IPS-NIHi11 (cell line): ENCODE results near the gene CCDC71.

Experiments used
- DNase-seq: peaks from one replicate; pipeline ENCODE4 v3.0.0; 2012; ENCODE audit warnings: mixed read lengths, low spot score

CCDC71 gene

DNA sequence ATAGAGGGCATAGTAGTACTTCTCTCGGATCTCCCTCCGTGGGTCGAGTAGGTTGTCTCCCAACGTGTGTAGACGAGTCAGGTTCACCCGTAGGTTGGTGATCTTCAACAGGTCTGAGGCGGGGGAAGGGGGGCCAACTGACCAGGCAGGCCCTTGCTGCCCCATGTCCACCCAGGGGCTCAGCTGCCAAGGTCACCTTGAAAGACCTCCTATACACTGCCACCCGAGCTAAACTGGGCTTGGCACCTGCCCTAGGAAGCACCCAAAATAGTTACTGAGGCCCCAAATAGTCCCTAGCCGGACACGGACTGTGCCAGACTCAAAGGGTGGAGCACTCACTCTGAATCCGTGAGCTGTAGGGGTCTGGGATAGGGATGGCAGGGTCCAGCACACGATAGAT, 35.1 kb downstream of the CCDC71 start:
- DNase-seq, result no peak

DNA sequence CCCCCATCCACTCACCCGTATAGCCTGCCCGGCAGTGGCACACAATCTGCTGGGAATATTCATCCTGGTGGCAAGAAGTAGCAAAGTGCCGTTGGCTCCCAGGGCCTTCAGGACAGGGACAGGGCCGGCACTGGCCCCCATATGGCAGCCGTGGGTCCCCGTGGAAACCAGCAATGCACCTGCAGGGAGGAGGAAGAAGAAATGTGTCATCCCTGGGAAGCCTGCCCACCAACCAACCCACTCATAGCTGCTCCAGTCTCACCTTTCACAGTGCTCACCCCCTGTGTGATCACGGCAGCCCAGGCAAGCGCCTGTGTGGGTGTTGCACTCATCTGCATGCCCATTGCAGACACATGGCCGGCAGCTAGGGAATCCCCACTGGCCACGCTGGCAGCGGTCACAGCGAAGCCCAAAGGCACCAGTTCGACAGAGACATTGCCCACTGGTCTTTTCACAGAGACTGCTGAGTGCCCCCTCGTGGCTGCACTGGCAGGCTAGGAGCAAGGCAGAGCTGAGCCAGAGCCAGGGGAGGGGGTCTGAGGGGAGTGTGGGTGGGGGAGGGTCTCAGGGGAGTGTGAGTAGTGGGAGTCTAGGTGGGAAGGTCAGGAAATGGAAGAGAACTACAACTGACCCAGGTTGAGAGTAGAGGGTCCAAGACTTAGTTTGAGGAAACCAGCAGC, 41.0 kb downstream of the CCDC71 start:
- peak; percentile 34 for DNase-seq

DNA sequence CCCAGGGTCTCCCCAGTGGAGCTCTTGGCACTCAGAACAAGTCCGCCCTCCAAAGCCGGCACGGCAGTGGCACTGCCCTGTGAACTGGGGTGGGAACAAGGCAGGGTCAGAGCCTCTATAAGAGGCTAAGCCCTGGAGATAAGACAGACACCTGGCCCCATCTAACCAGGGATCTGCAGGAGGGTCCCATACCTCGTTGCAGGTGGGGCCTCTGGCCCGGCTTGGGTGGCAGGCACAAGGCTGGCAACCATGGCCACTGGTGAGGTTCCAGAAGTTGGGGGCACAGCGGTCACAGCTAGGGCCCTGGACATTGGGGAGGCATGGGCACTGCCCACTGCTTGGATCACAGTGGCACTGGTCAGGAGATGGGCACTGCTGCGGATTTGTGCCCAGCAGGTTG, 41.9 kb downstream of the CCDC71 start:
- no peak for DNase-seq

DNA sequence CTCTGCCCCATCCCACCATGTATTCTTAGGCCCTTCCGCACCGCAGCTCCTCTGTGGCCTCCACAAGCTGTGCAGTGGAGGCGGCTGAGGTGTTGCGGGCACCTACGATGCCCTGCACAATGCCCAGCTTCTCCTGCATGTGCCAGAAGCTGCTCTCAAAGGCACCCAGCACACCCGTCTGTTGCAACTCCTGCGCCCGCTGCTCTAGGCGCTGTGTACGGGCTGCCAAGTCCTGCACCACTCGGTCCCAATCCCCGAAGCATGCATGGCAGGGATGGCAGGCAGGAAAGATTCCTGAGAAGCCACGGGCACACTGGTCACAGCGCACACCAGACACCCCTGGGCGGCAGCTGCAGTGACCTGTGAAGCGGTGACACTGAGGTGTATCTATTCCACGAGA, 42.4 kb downstream of the CCDC71 start:
- DNase-seq, result no peak

DNA sequence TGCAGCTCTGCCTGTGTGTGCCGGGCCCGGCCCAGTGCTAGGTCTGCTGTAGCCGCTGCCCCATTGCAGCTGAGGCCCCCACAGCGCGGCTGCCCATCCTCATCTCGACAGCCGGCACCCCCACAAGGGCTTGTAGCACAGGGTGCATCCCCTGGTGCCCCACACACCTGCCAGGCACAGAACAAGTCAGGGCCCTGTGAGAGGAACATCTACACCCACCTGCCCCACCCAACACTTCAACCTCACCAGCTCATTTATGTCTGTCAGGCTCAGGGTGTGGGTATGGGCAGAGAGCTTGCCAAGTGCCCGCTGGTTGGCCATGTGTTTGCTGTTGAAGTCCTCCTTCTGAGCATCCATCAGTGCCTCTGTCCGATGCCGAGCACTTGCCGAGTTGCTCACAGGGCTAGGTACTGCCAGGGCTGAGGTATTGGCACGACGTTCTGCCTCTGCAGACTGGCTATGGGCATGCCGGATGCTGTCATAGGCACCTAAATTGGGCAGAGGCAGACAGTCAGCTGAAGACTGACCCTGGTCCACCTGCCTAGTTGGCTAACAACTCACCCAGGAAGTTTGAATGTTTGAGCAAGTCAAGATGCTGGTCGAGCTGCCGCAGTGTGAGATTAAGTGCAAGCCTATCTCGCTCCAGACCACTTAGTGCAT, 43.1 kb downstream of the CCDC71 start:
- no peak for DNase-seq

DNA sequence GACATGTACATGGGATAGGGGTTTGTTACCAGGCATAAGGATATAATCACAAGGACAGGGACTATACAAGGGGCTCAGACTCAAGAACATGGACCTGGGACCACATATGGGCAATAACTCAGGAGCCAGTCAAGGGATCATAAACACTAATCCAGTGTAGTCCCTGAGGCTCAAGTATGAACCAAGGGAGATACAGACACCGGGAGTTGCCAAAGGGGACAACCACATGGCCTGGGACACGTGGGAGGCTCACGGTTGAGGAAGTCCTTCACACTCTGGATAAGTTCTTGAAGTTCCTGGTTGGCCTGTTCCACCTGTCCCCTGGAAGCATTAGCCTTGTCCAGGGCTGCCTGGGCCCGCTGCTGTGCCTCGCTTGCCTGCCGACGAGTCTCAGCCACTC, 43.7 kb downstream of the CCDC71 start:
- DNase-seq, result no peak

DNA sequence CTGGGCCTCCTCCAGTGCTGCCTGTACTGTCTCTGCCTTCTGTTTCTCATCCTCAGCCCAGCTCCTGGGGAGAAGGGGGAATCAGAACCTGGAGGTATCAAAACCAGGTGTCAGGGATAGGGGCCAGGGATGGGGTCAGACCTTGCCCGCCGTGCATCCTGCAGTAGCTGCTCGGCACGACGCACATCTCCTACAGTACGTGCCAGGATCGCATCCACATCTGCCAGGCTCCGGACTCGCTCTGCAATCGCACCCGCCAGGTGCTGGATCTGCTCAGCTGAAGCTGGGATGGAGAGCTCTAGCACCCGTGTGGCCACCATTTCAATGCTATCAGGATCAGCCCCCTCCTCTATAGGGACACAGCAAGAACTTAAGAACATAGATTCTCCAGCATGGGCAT, 44.1 kb downstream of the CCDC71 start:
- DNase-seq, result no peak

DNA sequence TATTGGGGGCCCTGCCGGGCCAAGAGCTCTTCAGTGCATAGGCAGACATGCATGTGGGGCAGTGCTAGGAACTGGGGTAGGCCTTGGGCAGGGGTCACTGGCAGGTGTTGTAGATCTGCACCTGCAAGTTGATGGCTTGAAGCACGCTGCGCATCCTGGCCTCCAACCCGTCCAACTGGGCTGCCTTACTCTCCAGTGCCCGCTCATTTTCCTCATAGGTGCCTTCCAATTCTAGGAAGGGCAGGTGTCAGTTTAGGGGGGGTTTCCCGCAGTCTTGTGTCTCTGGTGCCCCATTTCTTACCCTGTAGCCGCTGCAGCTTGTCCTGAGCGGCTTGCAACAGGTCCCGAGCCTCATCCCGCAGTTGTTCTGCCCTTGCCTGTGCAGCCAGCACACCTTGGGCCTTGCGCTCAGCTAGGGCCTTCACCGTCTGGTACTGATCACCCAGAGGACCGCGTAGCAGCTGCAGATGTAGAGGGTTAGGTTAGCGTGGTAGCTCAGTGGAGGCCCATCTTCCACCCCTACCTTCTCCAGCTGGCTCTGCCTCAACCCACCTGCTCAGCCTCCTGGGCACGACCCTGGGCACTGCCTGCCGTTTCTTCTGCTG, 44.9 kb downstream of the CCDC71 start:
- DNase-seq, result no peak

DNA sequence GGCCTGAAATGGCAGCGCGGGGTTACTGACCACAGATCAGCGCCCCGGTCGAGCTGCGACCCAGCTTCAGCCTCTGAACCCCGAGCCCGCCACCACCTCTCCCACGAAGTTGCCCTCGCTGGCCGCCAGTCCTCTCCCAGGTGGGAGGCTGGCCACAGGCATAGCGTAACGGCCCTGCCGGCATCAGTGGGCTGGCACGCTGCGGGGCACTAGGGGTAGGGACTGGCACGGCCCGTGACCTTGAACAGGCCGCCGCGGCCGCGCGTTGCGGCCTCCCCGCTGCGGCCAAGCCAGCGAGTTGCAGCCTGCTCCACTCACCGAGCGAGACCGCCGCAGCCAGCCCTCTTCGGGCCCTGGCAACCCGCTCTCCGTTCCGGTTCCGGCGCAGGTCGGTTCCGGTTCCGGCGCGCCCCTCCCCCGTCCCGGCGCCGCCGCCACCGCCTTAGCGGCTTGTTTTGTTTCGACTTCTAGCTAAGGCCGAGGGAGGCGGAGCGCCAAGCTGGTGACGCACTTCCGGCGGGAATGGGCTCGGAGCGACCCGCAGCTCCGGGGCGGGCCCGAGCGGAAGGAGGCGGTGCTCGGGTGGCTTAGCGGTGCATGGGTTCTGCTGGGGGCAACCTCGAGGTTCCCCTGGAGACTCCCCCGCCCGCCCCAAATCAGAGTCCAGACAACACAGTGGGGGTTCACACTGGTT, 45.5 kb downstream of the CCDC71 start, which contains the start of gene USP19:
Gene USP19 (minus strand): TSS at position 386 of the 694 bp plus-strand sequence. CDS start 1,678 bp downstream, outside the sequence.
- peak; percentile 100 for DNase-seq

DNA sequence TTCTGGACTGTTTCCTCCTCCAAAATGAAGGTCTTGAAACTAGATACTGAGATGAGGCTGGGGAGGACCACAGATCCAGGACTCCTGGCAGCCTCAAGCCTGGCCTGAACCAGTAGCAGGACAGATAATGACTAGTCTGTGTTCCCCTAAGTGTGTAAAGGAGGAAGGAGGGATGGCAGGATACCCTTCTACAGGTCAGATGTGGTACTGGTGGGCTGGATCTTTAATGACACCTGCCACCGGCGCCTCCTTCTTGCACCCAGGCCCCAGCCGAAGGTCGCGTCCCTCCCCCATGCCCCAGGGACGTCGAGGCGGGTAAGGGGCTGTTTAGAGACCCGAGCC, 46.1 kb downstream of the CCDC71 start:
- no peak for DNase-seq

DNA sequence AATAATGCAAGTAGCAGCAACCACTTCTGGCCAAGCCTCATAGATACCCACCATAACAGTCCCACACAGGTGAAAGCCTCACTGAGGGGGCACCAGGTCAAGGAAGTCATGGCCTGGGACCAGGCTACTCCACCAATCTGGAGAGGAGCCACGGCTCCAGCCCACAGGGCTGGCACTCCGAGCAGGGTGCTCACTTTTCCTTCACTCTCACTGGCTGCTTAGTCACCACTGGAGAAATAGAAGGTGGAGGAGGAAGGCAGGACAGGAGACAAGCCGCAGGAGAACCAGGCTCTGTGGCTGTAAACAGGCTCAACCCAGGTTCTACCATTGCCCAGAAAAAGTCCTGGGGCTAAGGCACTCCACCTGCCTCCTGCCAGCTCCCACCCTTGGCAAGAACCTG, 46.7 kb downstream of the CCDC71 start:
- no peak for DNase-seq

DNA sequence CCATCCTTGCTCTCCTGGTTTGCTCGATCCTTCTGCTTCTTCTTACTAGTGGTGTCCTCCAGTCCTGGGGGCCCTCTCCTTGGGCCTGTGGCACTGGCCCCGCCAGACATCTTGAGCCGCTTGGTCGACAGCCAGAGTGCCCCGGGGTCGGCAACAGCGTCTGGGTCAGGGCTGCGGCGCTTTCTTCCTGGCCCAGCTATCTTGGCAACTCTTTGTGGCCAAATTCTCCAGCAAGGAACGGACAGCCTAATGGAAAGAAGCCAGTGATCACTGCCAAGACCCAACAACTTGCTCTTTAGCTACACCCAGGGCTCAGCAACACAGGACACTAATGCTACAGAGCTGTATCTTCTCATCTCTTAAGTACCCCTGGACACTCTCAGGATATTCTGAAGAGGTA, 47.1 kb downstream of the CCDC71 start:
- DNase-seq, result no peak
